Middle frontal gyrus (tissue), 1 donor: ENCODE results near the gene SLC1A1.

Experiments used
- DNase-seq: peaks from one replicate; pipeline ENCODE4 v3.0.0-alpha.2; 2015; ENCODE audit warnings: low spot score; ENCODE audit errors: extremely low spot score

Gene SLC1A1

DNA sequence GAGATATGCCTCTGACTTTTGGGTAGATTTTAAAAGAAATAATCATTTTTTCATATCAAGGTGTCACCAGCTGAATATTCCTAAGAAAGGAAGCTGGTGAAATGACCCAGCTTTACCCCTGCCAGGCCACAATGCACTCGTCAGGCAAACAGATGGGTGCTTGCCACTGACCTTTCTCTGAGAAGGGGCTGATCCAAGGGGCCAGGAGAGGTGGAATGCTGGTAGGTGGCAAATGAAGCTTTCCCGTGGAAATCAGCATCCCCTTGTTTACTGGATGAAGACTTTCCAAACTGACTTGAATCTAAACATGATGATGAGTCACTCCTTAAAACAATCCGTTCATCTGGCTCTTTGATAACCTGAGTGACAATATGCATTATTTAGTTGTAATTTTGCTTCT is 127.5 kb downstream of the SLC1A1 start:
- DNase-seq: no peak

DNA sequence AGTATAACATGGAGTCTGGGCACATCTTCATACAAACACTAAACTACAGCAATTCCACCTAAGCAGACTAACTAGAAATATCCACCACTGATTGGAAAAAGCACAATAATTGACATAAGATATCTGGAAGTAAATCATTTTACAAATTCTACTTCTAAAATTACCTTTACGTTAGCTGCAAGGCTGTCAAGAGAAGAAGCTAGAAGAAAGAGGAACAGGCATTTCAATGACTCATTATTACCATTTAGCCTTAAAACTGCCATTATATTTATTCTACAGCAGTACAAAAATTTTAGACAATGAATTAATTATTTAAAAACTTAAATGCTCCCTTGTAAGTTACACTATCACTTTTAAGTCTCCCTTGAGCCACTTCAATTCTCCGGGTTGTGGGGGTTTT is 128.4 kb downstream of the SLC1A1 start:
- no peak for DNase-seq

DNA sequence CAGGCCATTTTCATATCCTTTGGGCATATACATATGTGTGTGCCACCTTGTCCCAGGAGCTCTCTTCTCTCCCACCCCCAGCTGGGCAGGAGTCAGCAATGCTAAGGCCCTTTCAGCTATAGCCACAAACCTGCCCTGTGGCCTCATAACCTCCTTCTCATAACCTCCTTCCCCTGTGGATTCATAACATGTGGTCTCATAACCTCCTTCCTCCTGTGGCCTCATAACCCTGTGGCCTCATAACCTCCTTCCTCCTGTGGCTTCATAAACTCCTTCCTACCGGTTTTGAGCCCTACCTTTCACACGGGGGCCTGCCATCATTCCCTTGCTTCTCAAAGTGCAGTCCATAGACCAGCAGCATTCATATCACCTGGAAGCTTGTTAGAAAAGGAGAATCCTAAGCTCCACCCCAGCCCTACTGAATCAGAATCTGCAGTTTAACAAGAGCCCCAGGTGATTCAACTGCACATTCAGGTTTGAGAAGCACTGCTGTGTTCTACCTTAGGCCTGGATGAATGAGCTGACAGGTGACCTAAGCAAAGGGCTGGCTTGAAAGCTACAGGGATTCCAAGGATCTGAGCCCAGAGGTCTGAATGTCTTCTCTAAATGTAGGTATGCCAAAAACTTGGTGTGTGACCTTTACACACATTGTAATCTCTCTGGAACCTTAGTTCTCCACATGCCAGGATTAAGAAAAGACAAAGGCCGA is 129.9 kb downstream of the SLC1A1 start:
- no peak for DNase-seq

DNA sequence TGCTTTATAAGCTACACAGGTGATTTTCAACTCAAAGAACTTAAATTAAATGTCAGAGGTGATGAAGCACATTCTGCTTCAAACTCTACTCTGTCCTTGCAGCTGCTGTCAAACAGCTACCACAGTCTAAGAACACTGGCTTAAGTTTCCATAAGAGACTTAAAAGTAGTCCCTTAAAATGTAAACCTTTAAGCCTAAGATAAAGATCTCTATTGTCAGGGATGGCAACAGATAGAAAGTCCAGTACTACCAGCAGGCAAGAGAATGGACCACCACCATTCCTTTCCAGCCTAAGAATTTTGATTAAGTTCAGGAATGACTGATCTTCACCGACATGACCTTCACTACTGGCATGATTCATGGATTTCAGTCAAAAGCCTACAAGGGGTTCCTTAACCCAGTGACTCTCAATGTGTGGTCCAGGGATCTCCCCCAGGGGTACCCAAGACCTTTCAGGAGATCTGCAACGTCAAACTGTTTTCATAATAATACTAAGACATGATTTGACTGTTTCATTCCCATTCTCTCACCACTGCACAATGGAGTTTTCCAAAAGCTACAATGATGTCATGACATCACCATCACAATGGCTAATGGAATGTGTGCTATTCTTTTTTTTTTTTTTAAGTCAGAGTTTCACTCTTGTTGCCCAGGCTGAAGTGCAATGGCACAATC is 130.8 kb downstream of the SLC1A1 start:
- DNase-seq: no peak

DNA sequence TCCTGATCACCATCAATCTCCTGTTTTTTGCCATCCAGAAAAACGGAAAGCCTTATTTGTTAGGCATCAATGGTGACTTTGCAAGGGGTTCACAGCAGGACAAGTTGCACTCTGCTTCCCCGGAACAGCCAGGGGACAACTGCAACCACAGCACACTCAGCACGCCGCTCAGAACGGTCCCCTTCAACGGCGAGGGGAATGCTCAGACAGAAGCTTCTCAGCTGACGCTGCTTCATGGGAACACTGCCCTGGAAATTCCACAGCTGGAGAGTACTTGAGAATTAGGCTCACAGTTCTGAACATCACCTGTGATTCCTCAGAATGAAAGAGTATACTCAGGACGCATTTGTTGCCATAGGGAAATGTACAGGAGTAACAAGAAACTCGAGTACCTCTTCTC is 131.7 kb downstream of the SLC1A1 start:
- no peak for DNase-seq

DNA sequence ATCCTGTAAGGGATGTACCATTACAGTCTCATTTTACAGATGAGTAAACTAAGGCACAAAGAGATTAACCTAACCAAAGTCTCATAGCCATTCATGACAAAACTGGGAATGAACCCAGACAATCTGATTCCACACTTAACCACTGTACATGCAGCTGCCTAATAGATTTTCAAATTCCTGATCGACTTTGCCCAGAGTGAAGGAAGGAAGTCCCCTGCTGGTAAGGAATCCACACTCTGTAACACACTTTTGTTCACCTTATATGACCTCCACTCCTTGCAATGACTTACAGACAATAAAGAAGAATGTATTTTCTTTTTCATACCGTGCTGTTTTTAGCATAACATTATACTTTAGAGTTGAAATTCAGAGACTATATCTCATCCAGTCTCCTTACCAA is 140.6 kb downstream of the SLC1A1 start:
- no peak for DNase-seq
